Large intestine (tissue), 3 donors: ENCODE data around the gene MS4A18. TPM values are rescaled to one million over a fixed set of nuclear protein-coding genes. Genes with fewer than 3 reads are reported as not detected.

Experiments used
- DNase-seq, 2 donors: peaks; one replicate each; pipeline versions ENCODE4 v3.0.0 to v3.0.0-alpha.2; 2013
- H3K27ac ChIP-seq: one replicate; pipeline ENCODE4 v1.5.1; 2013; ENCODE audit warnings: low read length
- H3K27me3 ChIP-seq: 2 replicates; pipeline ENCODE4 v1.6.1; 2013; ENCODE audit warnings: low read length; ENCODE audit not compliant: control insufficient read depth, insufficient read depth
- H3K36me3 ChIP-seq: 2 replicates; pipeline ENCODE4 v1.6.1; 2013; ENCODE audit warnings: low read length; ENCODE audit not compliant: control insufficient read depth, insufficient read depth
- H3K4me1 ChIP-seq: one replicate; pipeline ENCODE4 v1.6.1; 2013; ENCODE audit warnings: low read length; ENCODE audit not compliant: control insufficient read depth, insufficient read depth
- H3K4me3 ChIP-seq: one replicate; pipeline ENCODE4 v1.5.1; 2013; ENCODE audit warnings: low read length
- H3K9me3 ChIP-seq: one replicate; pipeline ENCODE4 v1.6.1; 2013; ENCODE audit warnings: mild to moderate bottlenecking, low read depth, low read length, moderate library complexity; ENCODE audit not compliant: control insufficient read depth
- WGBS: methylation state at CpG from one replicate; pipeline ENCODE4 v1.1.5; 2013; ENCODE audit warnings: low lambda C conversion rate; ENCODE audit not compliant: insufficient coverage; 5-methylcytosine and 5-hydroxymethylcytosine counted together
- polyA plus RNA-seq: library from polyadenylated mRNA; unstranded; fragments of 120-200 nt; gene quantifications from one replicate; pipeline ENCODE4 v1.2.1, GENCODE V29; 2013

The MS4A18 gene
- polyA plus RNA-seq, 1 donor = 0.30 TPM

DNA sequence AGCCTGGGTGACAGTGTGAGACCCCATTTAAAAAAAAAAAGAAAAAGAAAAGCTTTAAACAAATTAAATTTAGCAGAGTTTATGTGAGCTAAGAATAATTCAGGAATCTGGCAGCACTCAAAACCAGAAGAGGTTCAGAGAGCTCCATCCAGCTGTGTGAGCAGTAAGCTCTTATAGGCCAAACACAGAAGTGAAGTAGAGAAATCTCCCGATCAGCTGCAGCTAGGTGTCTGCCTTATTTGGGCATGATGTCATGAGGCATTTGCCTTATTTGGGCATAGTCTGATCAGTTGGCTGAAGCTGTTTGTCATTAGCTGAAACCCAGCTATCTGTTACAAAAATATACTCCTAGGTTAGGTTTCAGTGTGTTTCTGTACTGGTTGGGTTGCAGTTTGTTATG, 40.4 kb downstream of the MS4A18 start:
- Histone ChIP-seq H3K4me3 (no peak overlapping the region), H3K27me3 (no peaks in the 10 kb centered on the region), H3K9me3 (peaks cover 5% of the 10 kb centered on the region), H3K36me3 (no peaks in the 10 kb centered on the region), H3K4me1 (peaks cover 13% of the 10 kb centered on the region), H3K27ac (no peak overlapping the region)
- no CpG with 5 or more reads among the region's 1 CpG for WGBS
- DNase-seq = no peak

DNA sequence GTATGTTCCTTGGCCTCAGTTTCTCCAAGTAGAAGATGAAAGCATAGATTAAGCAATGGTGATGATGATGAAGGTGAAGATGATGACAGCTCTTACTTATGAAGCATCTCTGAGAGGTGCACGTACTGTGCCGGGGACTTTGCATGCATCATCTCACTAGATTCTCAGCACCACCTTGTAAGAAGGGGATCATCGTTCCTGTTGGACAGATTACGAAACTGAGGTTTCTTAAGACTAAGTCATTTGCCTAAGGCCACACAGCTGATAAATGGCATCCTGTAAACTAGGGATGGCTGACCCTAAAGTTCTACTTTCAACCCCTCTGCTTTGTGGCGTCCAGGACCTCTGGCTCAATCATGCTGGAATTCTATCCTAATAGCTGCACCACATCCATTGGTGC, 40.8 kb downstream of the MS4A18 start:
- no peak for DNase-seq
- H3K4me1 ChIP-seq = peaks cover 12% of the 10 kb centered on the region
- no peaks in the 10 kb centered on the region for H3K36me3 ChIP-seq
- no peak overlapping the region for H3K4me3 ChIP-seq
- peaks cover 5% of the 10 kb centered on the region for H3K9me3 ChIP-seq
- H3K27me3 ChIP-seq = no peaks in the 10 kb centered on the region
- WGBS = no CpG with 5 or more reads among the region's 5 CpGs
- no peak overlapping the region for H3K27ac ChIP-seq

DNA sequence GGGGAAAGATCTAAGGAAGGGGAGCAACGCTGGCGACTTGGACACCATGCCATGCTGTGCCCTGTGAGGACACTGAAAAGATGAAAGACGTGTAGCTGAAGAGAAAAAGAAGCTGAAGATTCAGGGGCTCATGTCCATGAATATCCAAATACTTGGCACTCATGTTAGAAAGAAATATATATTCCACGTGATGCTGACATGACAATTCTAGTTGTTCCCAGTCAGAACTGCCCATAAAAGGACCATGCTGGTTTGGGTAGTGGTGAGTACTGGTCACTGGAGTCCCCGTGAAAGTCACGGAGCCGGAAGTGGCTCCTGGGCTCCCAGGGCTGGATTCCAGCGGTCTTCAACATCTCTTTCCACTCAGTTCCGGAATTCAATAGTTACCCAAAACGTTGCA, 42.0 kb downstream of the MS4A18 start:
- Histone ChIP-seq H3K9me3 (peaks cover 5% of the 10 kb centered on the region), H3K27me3 (no peaks in the 10 kb centered on the region), H3K4me3 (no peak overlapping the region), H3K27ac (no peak overlapping the region), H3K36me3 (no peaks in the 10 kb centered on the region), H3K4me1 (peaks cover 6% of the 10 kb centered on the region)
- DNase-seq = no peak
- WGBS = 71% methylated on average over 1 of the region's 10 CpGs

DNA sequence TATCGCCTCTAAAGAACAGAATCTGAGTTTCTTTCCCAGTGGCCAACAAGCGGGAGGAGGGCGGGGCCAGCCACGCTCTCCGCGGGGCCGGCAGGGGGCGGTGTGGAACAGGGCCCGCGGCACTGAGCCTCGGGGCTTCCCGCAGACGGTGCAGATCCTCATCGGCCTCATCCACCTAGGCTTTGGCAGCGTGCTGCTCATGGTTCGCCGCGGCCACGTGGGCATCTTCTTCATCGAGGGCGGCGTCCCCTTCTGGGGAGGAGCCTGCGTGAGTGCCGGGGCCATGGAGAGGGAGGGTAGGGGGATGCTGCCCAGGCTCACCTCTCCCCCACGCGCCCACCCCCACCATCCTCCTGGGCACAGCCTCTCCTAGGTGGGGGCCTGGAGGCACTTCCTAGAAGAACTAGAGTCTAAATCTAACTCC, 42.9 kb downstream of the MS4A18 start:
- H3K9me3 ChIP-seq = peaks cover 5% of the 10 kb centered on the region
- DNase-seq = no peak
- no CpG with 5 or more reads among the region's 26 CpGs for WGBS
- no peaks in the 10 kb centered on the region for H3K36me3 ChIP-seq
- H3K4me3 ChIP-seq = no peak overlapping the region
- H3K4me1 ChIP-seq = peaks cover 6% of the 10 kb centered on the region
- no peak overlapping the region for H3K27ac ChIP-seq
- no peaks in the 10 kb centered on the region for H3K27me3 ChIP-seq

- Histone ChIP-seq H3K27ac (no peak overlapping the region), H3K9me3 (peaks cover 5% of the 10 kb centered on the region), H3K27me3 (no peaks in the 10 kb centered on the region), H3K4me3 (no peak overlapping the region), H3K36me3 (no peaks in the 10 kb centered on the region), H3K4me1 (peaks cover 6% of the 10 kb centered on the region)
- no peak for DNase-seq
- no CpG with 5 or more reads among the region's 8 CpGs for WGBS
Measured at GRCh38 chr11:60768202-60768601, 43.7 kb downstream of the MS4A18 start.

- no peaks in the 10 kb centered on the region for H3K36me3 ChIP-seq
- WGBS = no CpG with 5 or more reads among the region's 4 CpGs
- no peak for DNase-seq
Measured at GRCh38 chr11:60769273-60769672, 44.8 kb downstream of the MS4A18 start.

DNA sequence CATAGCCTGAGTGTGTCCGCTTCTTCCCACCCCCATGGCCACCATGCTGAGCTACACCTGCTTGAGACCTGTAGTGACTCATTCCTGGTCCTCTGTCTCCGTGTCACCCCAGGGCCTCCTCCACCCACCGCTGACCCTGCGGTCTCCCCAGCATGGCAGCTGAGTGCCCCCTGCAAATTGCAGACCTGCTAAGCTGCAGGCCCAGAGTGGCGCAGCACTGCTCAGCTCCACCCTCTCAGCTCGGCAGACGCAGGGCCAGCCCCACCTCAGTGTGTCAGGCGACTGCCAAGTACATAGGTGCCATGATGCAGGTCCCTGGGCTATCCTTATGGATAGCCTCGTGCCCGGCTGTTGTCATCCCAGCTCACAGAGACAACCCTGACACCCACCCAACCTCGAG, 45.3 kb downstream of the MS4A18 start:
- DNase-seq = no peak
- H3K27ac ChIP-seq = no peak overlapping the region
- no peaks in the 10 kb centered on the region for H3K36me3 ChIP-seq
- no peaks in the 10 kb centered on the region for H3K4me1 ChIP-seq
- H3K27me3 ChIP-seq = no peaks in the 10 kb centered on the region
- H3K9me3 ChIP-seq = peaks cover 5% of the 10 kb centered on the region
- 67% methylated on average over 1 of the region's 11 CpGs for WGBS
- no peak overlapping the region for H3K4me3 ChIP-seq

More at GRCh38 chr11:60769273-60769672, 44.8 kb downstream of the MS4A18 start:
- Histone ChIP-seq H3K4me1 (no peaks in the 10 kb centered on the region), H3K27me3 (no peaks in the 10 kb centered on the region), H3K4me3 (no peak overlapping the region), H3K9me3 (peaks cover 5% of the 10 kb centered on the region), H3K27ac (no peak overlapping the region)

- Histone ChIP-seq H3K27ac (no peak overlapping the region), H3K4me3 (no peak overlapping the region), H3K27me3 (no peaks in the 10 kb centered on the region), H3K4me1 (no peaks in the 10 kb centered on the region), H3K36me3 (no peaks in the 10 kb centered on the region), H3K9me3 (peaks cover 5% of the 10 kb centered on the region)
- DNase-seq = no peak
- 100% methylated on average over 1 of the region's 4 CpGs for WGBS
Measured at GRCh38 chr11:60771146-60771545, 46.6 kb downstream of the MS4A18 start.

- Histone ChIP-seq H3K4me1 (no peaks in the 10 kb centered on the region), H3K27ac (no peak overlapping the region), H3K9me3 (peaks cover 5% of the 10 kb centered on the region), H3K4me3 (no peak overlapping the region), H3K27me3 (no peaks in the 10 kb centered on the region), H3K36me3 (no peaks in the 10 kb centered on the region)
- DNase-seq = no peak
- no CpG with 5 or more reads among the region's 16 CpGs for WGBS
Measured at GRCh38 chr11:60771879-60772525, 47.5 kb downstream of the MS4A18 start.

DNA sequence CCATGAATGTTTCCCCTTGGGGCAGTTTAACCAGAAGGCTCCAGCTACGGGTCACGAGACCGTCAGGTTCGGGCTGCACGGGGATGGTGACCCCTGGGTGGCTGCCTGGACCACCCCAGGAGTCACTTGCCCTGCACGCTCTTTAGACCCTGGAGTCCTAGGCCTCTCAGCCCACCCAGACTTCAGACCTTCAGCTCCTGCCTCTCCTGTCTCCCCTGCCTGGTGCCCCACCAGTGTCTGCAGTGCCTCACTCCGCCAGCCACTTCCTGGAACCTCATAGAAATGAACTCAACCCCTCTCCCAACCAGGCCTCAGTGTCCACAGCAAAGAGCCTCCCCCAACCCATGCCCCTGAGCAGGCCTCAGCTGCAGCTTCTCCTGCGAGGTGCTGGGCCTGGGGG, 48.1 kb downstream of the MS4A18 start:
- WGBS = no CpG with 5 or more reads among the region's 8 CpGs
- H3K4me3 ChIP-seq = no peak overlapping the region
- DNase-seq = no peak

DNA sequence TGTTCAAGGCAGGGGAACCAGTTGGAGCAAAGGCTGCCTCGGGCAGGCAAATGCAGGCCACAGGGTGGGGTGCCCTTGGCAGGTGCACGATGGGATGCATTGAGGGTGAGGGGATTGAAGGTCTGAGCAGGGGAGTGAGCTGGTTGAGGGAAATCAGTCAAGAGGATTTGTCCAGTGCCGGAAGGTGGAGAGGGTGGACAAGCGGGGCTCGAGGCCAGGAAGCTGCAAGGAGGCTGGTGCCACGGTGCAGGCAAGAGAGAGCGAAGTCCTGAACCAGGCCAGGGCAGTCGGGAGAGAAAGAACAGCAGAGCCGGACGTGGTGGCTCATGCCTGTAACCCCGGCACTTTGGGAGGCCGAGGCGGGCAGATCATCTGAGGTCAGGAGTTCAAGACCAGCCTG, 50.2 kb downstream of the MS4A18 start:
- no peaks in the 10 kb centered on the region for H3K36me3 ChIP-seq
- H3K9me3 ChIP-seq = no peaks in the 10 kb centered on the region
- H3K4me3 ChIP-seq = no peak overlapping the region
- WGBS = no CpG with 5 or more reads among the region's 13 CpGs
- no peak overlapping the region for H3K27ac ChIP-seq
- DNase-seq = no peak
- no peaks in the 10 kb centered on the region for H3K27me3 ChIP-seq
- H3K4me1 ChIP-seq = no peaks in the 10 kb centered on the region

More for the DNA sequence above, 48.1 kb downstream of the MS4A18 start:
- Histone ChIP-seq H3K27ac (no peak overlapping the region), H3K4me1 (no peaks in the 10 kb centered on the region), H3K27me3 (no peaks in the 10 kb centered on the region), H3K36me3 (no peaks in the 10 kb centered on the region), H3K9me3 (no peaks in the 10 kb centered on the region)
